T-cell (primary cell): ENCODE measurements around the gene PRKAG2. TPM values are rescaled to one million over a fixed set of nuclear protein-coding genes. Genes with fewer than 3 reads are reported as not detected.

Experiments
- ATAC-seq, 4 experiments: fragments of 200-7000 bp in 3 of 4; fragments of 150-1000 bp in 1 of 4; cut with Tn5 transposase; replicated peaks in 1 of 4; 1 replicate in 3 of 4; 2 replicates in 1 of 4; pipeline ENCODE4 v1.10.0; 2021; ENCODE audit warnings: moderate library complexity in 3 of 4, mild to moderate bottlenecking in 2 of 4, moderate number of reproducible peaks in 1 of 4
- CTCF ChIA-PET, 2 donors: fragments of 300-600 bp; sonication (Branson Sonifier 250); formaldehyde crosslinking; loops; one replicate each; lab custom pipeline; 2022; ENCODE audit warnings: antibody characterized with exemption in 2 of 2; lab: Charles Lee
- POLR2A ChIA-PET, 2 donors: fragments of 300-600 bp; sonication (Branson Sonifier 250); formaldehyde crosslinking; loops; one replicate each; lab custom pipeline; 2022; ENCODE audit warnings: antibody characterized with exemption in 2 of 2; lab: Charles Lee
- DNase-seq, 35 experiments: peaks; one replicate each; pipeline versions ENCODE4 v3.0.0 to v3.0.0-alpha.2; 2013 to 2023
- H3K27ac ChIP-seq: one replicate; pipeline ENCODE4 v1.5.1; 2013; ENCODE audit warnings: low read length
- H3K27me3 ChIP-seq, 2 experiments: replicated peaks in 1 of 2; 1 replicate in 1 of 2; 2 replicates in 1 of 2; pipeline versions ENCODE4 v1.6.1 to v1.7.0; 2013; ENCODE audit warnings: low read length in 1 of 2, mixed read lengths in 1 of 2; ENCODE audit not compliant: control insufficient read depth in 2 of 2, insufficient read depth in 2 of 2; ENCODE audit errors: extremely low read depth in 1 of 2
- H3K36me3 ChIP-seq, 2 donors: 1 replicate in 1 of 2; 2 replicates in 1 of 2; pipeline versions ENCODE4 v1.6.1 to v1.7.0; 2013; ENCODE audit warnings: low read length in 1 of 2; ENCODE audit not compliant: control insufficient read depth in 2 of 2, insufficient read depth in 1 of 2; ENCODE audit errors: extremely low read depth in 1 of 2
- H3K4me1 ChIP-seq, 2 experiments: 1 replicate in 1 of 2; 2 replicates in 1 of 2; pipeline versions ENCODE4 v1.6.1 to v1.7.0; 2013; ENCODE audit warnings: low read length in 2 of 2, mixed read lengths in 1 of 2; ENCODE audit not compliant: insufficient read depth in 2 of 2, control insufficient read depth in 1 of 2; ENCODE audit errors: extremely low read depth in 1 of 2
- H3K4me3 ChIP-seq, 2 donors: 1 replicate in 1 of 2; 2 replicates in 1 of 2; pipeline versions ENCODE4 v1.5.1 to v1.7.0; 2013; ENCODE audit warnings: mild to moderate bottlenecking in 2 of 2, low read length in 1 of 2, moderate library complexity in 1 of 2; ENCODE audit not compliant: control insufficient read depth in 1 of 2; ENCODE audit errors: extremely low read depth in 1 of 2
- H3K9me3 ChIP-seq: 2 replicates; pipeline ENCODE4 v1.7.0; 2013
- H3K27ac Mint-ChIP-seq, 2 donors: one replicate each; pipeline ENCODE4 v1.8.0; 2020 to 2021; ENCODE audit warnings: mild to moderate bottlenecking in 2 of 2, mixed read lengths in 2 of 2
- H3K27me3 Mint-ChIP-seq, 2 donors: one replicate each; pipeline ENCODE4 v1.8.0; 2021 to 2022; ENCODE audit warnings: mixed read lengths in 2 of 2
- H3K36me3 Mint-ChIP-seq: one replicate; pipeline ENCODE4 v1.8.0; 2021; ENCODE audit warnings: mixed read lengths
- H3K4me1 Mint-ChIP-seq, 3 donors: one replicate each; pipeline ENCODE4 v1.8.0; 2020 to 2022; ENCODE audit warnings: mixed read lengths in 3 of 3, mild to moderate bottlenecking in 1 of 3
- H3K4me3 Mint-ChIP-seq, 3 donors: one replicate each; pipeline ENCODE4 v1.8.0; 2020 to 2022; ENCODE audit warnings: mild to moderate bottlenecking in 3 of 3, mixed read lengths in 3 of 3, moderate library complexity in 3 of 3
- H3K9me3 Mint-ChIP-seq, 3 donors: one replicate each; pipeline ENCODE4 v1.8.0; 2020 to 2022; ENCODE audit warnings: mixed read lengths in 3 of 3
- WGBS: methylation state at CpG from one replicate; pipeline ENCODE4 v1.1.5; 2013; ENCODE audit warnings: missing lambda C conversion rate; ENCODE audit not compliant: insufficient coverage; 5-methylcytosine and 5-hydroxymethylcytosine counted together
- total RNA-seq, 35 experiments: library from RNA in 6 of 35; stranded (reverse) in 6 of 35; fragments of 120-200 nt in 1 of 35; gene quantifications; one replicate each; pipeline versions ENCODE4 v1.2.1 to v1.2.4 and lab custom pipeline; 2013 to 2026

PRKAG2 gene
- total RNA-seq, 5 donors from 2014 or later (not counting 1 experiment from before 2014, with no cell fraction given), result 43.0 to 59.9 (median 49.3) TPM

- Histone ChIP-seq H3K4me3 (no peak overlapping the region), H3K36me3 (peaks cover 6 to 7% of the 10 kb centered on the region in 2 donors), H3K27me3 (no peaks in the 10 kb centered on the region), H3K4me1 (peaks cover 4 to 22% of the 10 kb centered on the region in 2 experiments), H3K27ac (no peak overlapping the region), H3K9me3 (no peaks in the 10 kb centered on the region)
- H3K27me3 Mint-ChIP-seq, result no peaks in the 10 kb centered on the region
- peaks cover 25 to 36% (median 26%) of the 10 kb centered on the region in 3 donors for H3K4me1 Mint-ChIP-seq
- DNase-seq (no peak), ATAC-seq (no peak)
- WGBS, result 95% methylated on average over 22 of the region's 26 CpGs
- no peaks in the 10 kb centered on the region for H3K9me3 Mint-ChIP-seq
- H3K27ac Mint-ChIP-seq, result no peak overlapping the region
- CTCF ChIA-PET, result no interaction called here
- H3K4me3 Mint-ChIP-seq, result no peak overlapping the region
- POLR2A ChIA-PET, result no interaction called here
- peaks cover 39% of the 10 kb centered on the region for H3K36me3 Mint-ChIP-seq
Measured at GRCh38 chr7:151675196-151675920, 201.6 kb downstream of the PRKAG2 start.

DNA sequence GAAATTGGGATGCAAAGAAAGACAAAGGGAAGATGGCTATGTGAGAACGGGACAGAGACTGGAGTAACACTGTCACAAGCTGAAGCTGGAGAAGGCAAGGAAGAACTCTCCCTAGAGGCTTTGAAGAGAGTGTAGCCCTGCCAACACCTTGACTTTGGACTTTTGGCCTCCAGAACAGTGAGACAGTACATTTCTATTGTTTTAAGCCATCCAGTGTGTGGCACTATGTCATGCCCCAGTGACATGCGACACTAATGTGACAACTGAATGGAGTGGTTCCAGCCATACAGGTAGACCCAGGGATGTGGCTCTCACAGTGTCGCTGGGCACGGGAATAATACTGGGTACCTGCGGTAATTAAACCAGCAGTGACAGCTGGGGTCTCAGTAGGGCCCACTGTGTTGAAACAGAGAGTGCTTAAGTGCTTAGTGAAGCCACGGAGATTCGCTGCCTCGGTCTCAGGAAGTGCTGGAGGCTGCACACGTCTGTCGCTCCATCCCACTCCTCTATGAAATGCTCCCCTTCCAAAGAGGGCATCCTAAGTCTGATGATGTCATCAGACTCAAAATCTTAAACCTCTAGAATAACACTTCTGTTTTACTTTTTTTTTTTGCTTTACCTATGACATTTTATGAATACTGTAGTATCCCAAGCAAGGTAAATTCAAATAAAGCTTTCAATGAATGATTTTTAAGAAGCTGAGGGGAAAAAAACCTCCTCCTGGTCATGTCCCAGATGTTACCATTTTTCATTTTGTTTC lies 202.6 kb downstream of the PRKAG2 start:
- Histone ChIP-seq H3K9me3 (no peaks in the 10 kb centered on the region), H3K4me1 (peaks cover 4 to 15% of the 10 kb centered on the region in 2 experiments), H3K27ac (no peak overlapping the region), H3K27me3 (no peaks in the 10 kb centered on the region), H3K36me3 (peaks cover 6 to 7% of the 10 kb centered on the region in 2 donors), H3K4me3 (no peak overlapping the region)
- Mint-ChIP-seq H3K4me1 (peaks cover 15 to 34% (median 16%) of the 10 kb centered on the region in 3 donors), H3K4me3 (no peak overlapping the region), H3K27me3 (no peaks in the 10 kb centered on the region), H3K27ac (no peak overlapping the region), H3K9me3 (peaks cover 0 to 4% (median 1%) of the 10 kb centered on the region in 3 donors), H3K36me3 (peaks cover 48% of the 10 kb centered on the region)
- CTCF ChIA-PET, result no interaction called here
- POLR2A ChIA-PET, result no interaction called here
- DNase-seq (no peak), ATAC-seq (no peak)
- 93% methylated on average over 10 of the region's 10 CpGs for WGBS

DNA sequence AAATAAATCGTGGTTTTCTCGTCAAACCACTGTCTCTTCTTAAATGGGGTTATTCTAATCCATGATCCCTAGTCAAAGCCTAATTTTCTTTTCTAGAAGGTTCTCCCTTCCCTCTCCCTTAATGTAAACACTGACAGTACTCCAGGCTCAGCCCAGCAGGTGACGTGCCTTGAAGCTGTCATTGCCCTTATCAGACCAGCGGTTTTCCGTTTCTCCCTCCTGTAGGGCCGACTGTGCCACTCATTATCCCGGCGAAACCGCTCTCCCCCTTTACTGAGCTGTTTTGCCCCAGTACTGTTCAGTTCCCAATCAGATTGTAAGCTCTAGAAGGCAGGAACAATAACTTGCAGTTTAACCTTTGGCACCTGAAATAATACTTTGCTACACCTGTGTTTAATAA lies 203.7 kb downstream of the PRKAG2 start:
- H3K4me1 ChIP-seq, result peaks cover under 1 to 4% of the 10 kb centered on the region in 2 experiments
- DNase-seq (no peak), ATAC-seq (no peak)
- no peaks in the 10 kb centered on the region for H3K27me3 ChIP-seq
- peaks cover 6 to 22% (median 8%) of the 10 kb centered on the region in 3 donors for H3K4me1 Mint-ChIP-seq
- H3K27me3 Mint-ChIP-seq, result no peaks in the 10 kb centered on the region
- ChIA-PET POLR2A (no interaction called here), CTCF (no interaction called here)
- H3K36me3 Mint-ChIP-seq, result peaks cover 58% of the 10 kb centered on the region
- H3K4me3 Mint-ChIP-seq, result no peak overlapping the region
- no peak overlapping the region for H3K27ac Mint-ChIP-seq
- H3K36me3 ChIP-seq, result peaks cover 7 to 8% of the 10 kb centered on the region in 2 donors
- H3K27ac ChIP-seq, result no peak overlapping the region
- H3K4me3 ChIP-seq, result no peak overlapping the region
- peaks cover 0 to 9% (median 9%) of the 10 kb centered on the region in 3 donors for H3K9me3 Mint-ChIP-seq
- WGBS, result 85% methylated on average over 9 of the region's 9 CpGs
- H3K9me3 ChIP-seq, result no peaks in the 10 kb centered on the region

GRCh38 chr7:151672716-151673115 lies 204.2 kb downstream of the PRKAG2 start:
- 93% methylated on average over 3 of the region's 9 CpGs for WGBS
- Histone ChIP-seq H3K27me3 (no peaks in the 10 kb centered on the region), H3K4me3 (no peak overlapping the region), H3K36me3 (peaks cover 7 to 8% of the 10 kb centered on the region in 2 donors), H3K27ac (no peak overlapping the region), H3K9me3 (no peaks in the 10 kb centered on the region), H3K4me1 (no peaks in the 10 kb centered on the region)
- peaks cover 62% of the 10 kb centered on the region for H3K36me3 Mint-ChIP-seq
- CTCF ChIA-PET, result no interaction called here
- peaks cover 3 to 17% (median 4%) of the 10 kb centered on the region in 3 donors for H3K4me1 Mint-ChIP-seq
- no peak overlapping the region for H3K4me3 Mint-ChIP-seq
- no peak for ATAC-seq
- no peak overlapping the region for H3K27ac Mint-ChIP-seq
- POLR2A ChIA-PET, result no interaction called here
- no peaks in the 10 kb centered on the region for H3K27me3 Mint-ChIP-seq
- H3K9me3 Mint-ChIP-seq, result peaks cover 0 to 9% (median 9%) of the 10 kb centered on the region in 3 donors
- DNase-seq, result no peak

DNA sequence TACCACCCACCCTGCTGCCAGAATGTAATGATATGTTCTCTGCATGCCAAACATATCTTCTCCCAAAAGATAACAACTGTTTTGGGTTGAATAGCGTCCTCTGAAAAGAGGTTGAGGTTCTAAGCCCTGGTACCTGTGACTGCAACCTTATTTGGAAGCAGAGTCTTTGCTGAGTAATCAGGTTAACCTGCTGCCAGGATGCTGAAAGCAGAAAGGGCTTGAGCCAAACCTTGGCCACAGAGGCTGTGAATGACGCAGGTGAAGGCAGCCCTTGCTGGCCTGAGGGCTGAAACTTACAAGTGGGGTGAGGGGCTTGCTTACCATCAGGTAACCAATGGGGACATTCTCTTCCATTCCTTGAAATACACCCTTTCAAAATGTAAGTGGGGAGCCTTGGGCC lies 205.4 kb downstream of the PRKAG2 start:
- ChIA-PET POLR2A (no interaction called here), CTCF (interaction anchor here in 1 of 2 donors (0.7 kb wide), 1 partner anchor 19 kb away, joined by 3 read pairs; no protein-coding TSS in a partner anchor)
- H3K4me3 Mint-ChIP-seq, result no peak overlapping the region
- WGBS, result 67% methylated on average over 1 of the region's 2 CpGs
- DNase-seq, result no peak
- H3K4me3 ChIP-seq, result no peak overlapping the region
- no peak overlapping the region for H3K27ac ChIP-seq
- H3K36me3 ChIP-seq, result peaks cover 8 to 13% of the 10 kb centered on the region in 2 donors
- peaks cover 2 to 15% (median 8%) of the 10 kb centered on the region in 3 donors for H3K4me1 Mint-ChIP-seq
- H3K27me3 Mint-ChIP-seq, result no peaks in the 10 kb centered on the region
- H3K9me3 Mint-ChIP-seq, result peaks cover 4 to 17% (median 12%) of the 10 kb centered on the region in 3 donors
- no peaks in the 10 kb centered on the region for H3K4me1 ChIP-seq
- H3K36me3 Mint-ChIP-seq, result peaks cover 69% of the 10 kb centered on the region
- ATAC-seq, result no peak
- H3K27me3 ChIP-seq, result no peaks in the 10 kb centered on the region
- H3K27ac Mint-ChIP-seq, result no peak overlapping the region
- H3K9me3 ChIP-seq, result no peaks in the 10 kb centered on the region

GRCh38 chr7:151669762-151670161 lies 207.2 kb downstream of the PRKAG2 start:
- ChIA-PET POLR2A (no interaction called here), CTCF (no interaction called here)
- DNase-seq, result no peak
- H3K4me3 ChIP-seq, result no peak overlapping the region
- no peaks in the 10 kb centered on the region for H3K27me3 ChIP-seq
- H3K27ac ChIP-seq, result no peak overlapping the region
- Mint-ChIP-seq H3K9me3 (peaks cover 4 to 17% (median 12%) of the 10 kb centered on the region in 3 donors), H3K4me3 (no peak overlapping the region), H3K4me1 (peaks cover 2 to 15% (median 8%) of the 10 kb centered on the region in 3 donors), H3K27me3 (no peaks in the 10 kb centered on the region), H3K36me3 (peaks cover 60% of the 10 kb centered on the region), H3K27ac (no peak overlapping the region)
- WGBS, result 95% methylated on average over 2 of the region's 2 CpGs
- no peak for ATAC-seq
- peaks cover 8 to 13% of the 10 kb centered on the region in 2 donors for H3K36me3 ChIP-seq
- no peaks in the 10 kb centered on the region for H3K9me3 ChIP-seq
- no peaks in the 10 kb centered on the region for H3K4me1 ChIP-seq
